Activated CD4-positive, alpha-beta T cell treated with anti-CD3 and anti-CD28 coated beads, Interleukin-2, amount 50 U/mL, for 1 hour (primary cell): ENCODE results near the gene RAPGEF5.

Experiments used
- DNase-seq: peaks from one replicate; pipeline ENCODE4 v3.0.0-alpha.2; 2020

Gene RAPGEF5

GRCh38 chr7:22251281-22251680 lies 105.7 kb downstream of the RAPGEF5 start:
- no peak for DNase-seq

- no peak for DNase-seq
Observed at GRCh38 chr7:22250390-22250789, 106.6 kb downstream of the RAPGEF5 start.

- no peak for DNase-seq
Observed at GRCh38 chr7:22248111-22248809, 108.7 kb downstream of the RAPGEF5 start.

- DNase-seq = no peak
Observed at GRCh38 chr7:22241805-22242390, 115.1 kb downstream of the RAPGEF5 start.

GRCh38 chr7:22240904-22241571 lies 115.9 kb downstream of the RAPGEF5 start:
- DNase-seq = no peak

GRCh38 chr7:22238354-22239311 lies 118.3 kb downstream of the RAPGEF5 start:
- no peak for DNase-seq

- no peak for DNase-seq
Observed at GRCh38 chr7:22235134-22235533, 121.8 kb downstream of the RAPGEF5 start.

GRCh38 chr7:22234227-22234626 lies 122.7 kb downstream of the RAPGEF5 start:
- DNase-seq = no peak

GRCh38 chr7:22231806-22232205 lies 125.1 kb downstream of the RAPGEF5 start:
- no peak for DNase-seq

- DNase-seq = no peak
Observed at GRCh38 chr7:22231141-22231540, 125.8 kb downstream of the RAPGEF5 start.

- no peak for DNase-seq
Observed at GRCh38 chr7:22230238-22230637, 126.7 kb downstream of the RAPGEF5 start.

GRCh38 chr7:22229148-22229547 lies 127.8 kb downstream of the RAPGEF5 start:
- DNase-seq = no peak

GRCh38 chr7:22223807-22224206 lies 133.1 kb downstream of the RAPGEF5 start:
- DNase-seq = no peak

- no peak for DNase-seq
Observed at GRCh38 chr7:22220941-22221340, 136.0 kb downstream of the RAPGEF5 start.

GRCh38 chr7:22219739-22220493 lies 137.0 kb downstream of the RAPGEF5 start:
- DNase-seq = no peak

- no peak for DNase-seq
Observed at GRCh38 chr7:22219036-22219435, 137.9 kb downstream of the RAPGEF5 start.

GRCh38 chr7:22216832-22217475 lies 140.0 kb downstream of the RAPGEF5 start:
- DNase-seq = no peak

GRCh38 chr7:22216309-22216708 lies 140.6 kb downstream of the RAPGEF5 start:
- DNase-seq = no peak

- no peak for DNase-seq
Observed at GRCh38 chr7:22214000-22214399, 143.0 kb downstream of the RAPGEF5 start.

GRCh38 chr7:22213081-22213480 lies 143.9 kb downstream of the RAPGEF5 start:
- DNase-seq = no peak

GRCh38 chr7:22210967-22211366 lies 146.0 kb downstream of the RAPGEF5 start:
- no peak for DNase-seq

- DNase-seq = no peak
Observed at GRCh38 chr7:22210355-22210754, 146.6 kb downstream of the RAPGEF5 start.
